GM21529 (cell line): ENCODE results near the gene PPFIA2.
"Not testable (repeated sequence)": the region's sequence is repeated elsewhere in the genome, so short reads cannot be mapped to it uniquely, and the experiment has no call there.

ENCODE experiments used
- ATAC-seq: cut with Tn5 transposase; IDR thresholded peaks from one replicate; pipeline ENCODE4 v1.9.1; 2021; ENCODE audit not compliant: unreplicated experiment

The PPFIA2 gene

GRCh38 chr12:81670759-81671158 is 88.4 kb downstream of the PPFIA2 start:
- ATAC-seq: no peak

- ATAC-seq: peak; percentile 89
Measured at GRCh38 chr12:81668475-81668874, 90.7 kb downstream of the PPFIA2 start.

DNA sequence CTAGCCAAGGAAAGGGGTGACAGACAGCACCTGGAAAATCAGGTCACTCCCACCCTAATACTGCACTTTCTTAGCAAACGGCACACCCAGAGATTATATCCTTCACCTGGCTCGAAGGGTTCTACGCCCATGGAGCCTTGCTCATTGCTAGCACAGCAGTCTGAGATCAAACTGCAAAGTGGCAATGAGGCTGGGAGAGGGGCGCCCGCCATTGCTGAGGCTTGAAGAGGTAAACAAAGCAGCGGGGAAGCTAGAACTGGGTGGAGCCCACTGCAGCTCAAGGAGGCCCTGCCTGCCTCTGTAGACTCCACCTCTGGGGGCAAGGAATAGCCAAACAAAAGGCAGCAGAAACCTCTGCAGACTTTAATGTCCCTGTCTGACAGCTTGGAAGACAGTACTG is 99.8 kb downstream of the PPFIA2 start:
- ATAC-seq: not testable (repeated sequence)

- no peak for ATAC-seq
Measured at GRCh38 chr12:81644503-81644902, 114.6 kb downstream of the PPFIA2 start.

- no peak for ATAC-seq
Measured at GRCh38 chr12:81639196-81639595, 120.0 kb downstream of the PPFIA2 start.

DNA sequence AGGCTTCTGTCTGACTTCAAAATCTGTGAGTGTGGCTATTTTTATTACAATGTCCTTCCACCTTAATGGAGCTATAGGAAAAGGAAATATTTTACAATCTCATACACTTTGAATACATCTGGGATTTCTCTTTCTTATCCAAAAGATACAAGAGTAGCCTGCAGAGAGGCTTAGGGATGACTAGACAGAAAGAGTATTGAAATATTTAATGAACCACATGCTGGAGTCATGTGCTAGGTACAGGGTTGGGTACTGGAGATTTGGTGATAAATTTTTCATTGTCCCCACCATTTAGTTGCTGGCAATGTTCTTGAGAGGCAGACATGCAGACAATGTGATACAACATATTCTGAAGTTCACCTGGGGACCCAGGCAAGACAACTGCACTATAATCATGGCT is 126.0 kb downstream of the PPFIA2 start:
- ATAC-seq: no peak

GRCh38 chr12:81627336-81628189 is 131.6 kb downstream of the PPFIA2 start:
- ATAC-seq: no peak

DNA sequence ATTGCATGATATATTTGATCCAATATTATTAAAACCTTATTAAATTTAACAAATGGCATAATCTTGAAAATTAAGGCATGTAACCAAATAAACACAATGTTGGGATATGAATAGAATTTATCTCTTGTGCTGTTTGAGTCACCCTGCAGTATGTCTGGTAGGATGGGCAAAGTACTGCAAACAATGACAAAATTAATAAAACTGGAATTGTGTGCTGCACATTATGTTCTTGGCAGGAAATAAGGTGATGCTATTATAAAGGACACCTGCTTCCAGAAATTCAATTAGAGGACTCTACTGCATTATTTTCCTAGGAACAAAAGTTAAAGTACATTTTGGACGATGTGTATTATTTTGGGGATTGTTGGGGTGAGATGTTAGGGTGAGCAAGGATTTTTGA is 132.7 kb downstream of the PPFIA2 start:
- no peak for ATAC-seq

DNA sequence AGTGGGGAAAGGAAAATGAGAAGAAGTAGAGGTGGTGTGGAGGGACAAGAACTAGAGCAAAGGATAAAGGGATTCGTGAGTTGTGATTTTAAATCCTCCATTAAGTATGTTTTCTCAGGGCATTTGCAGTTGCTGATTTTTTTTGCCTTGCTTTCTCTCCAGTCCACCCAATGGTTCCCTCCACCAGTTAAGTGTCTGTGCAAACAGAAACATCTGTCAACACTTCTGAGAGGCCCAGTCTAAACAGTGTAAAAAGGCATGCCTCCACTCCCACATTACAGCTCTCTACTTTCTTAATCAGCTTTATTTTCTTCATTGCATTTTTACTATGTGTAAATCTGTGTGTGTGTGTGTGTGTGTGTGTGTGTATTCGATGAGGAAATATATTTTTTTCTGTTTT is 141.2 kb downstream of the PPFIA2 start:
- no peak for ATAC-seq

DNA sequence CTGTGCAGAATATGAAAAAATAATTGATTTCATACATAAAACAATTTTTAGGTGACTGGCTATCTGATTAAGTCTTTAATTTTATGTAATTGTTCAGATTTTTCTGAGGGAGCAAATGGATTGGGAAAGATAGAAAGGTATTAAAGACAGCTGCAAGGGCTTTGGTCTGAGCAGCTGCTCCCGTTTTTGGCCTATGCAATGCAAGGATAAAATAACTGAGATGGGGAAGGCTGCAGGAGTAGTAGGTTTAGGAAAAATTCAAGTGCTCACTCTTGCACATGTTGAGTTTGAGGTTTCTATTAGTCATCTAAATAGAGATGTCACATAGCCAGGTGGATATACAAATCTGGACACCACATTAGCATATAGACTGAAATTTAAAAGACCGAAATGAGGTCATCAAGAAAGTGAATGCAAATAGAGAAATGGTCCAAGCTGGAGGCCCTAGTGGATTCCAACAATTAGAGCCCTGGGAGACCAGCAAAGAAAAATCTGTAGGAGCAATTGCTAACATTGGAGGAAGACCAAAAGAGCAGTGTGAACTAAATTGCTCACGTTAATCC is 144.0 kb downstream of the PPFIA2 start:
- ATAC-seq: no peak

- peak; percentile 84 for ATAC-seq
Measured at GRCh38 chr12:81610955-81611889, 147.9 kb downstream of the PPFIA2 start.

GRCh38 chr12:81597928-81598604 is 161.1 kb downstream of the PPFIA2 start:
- peak; percentile 62 for ATAC-seq

DNA sequence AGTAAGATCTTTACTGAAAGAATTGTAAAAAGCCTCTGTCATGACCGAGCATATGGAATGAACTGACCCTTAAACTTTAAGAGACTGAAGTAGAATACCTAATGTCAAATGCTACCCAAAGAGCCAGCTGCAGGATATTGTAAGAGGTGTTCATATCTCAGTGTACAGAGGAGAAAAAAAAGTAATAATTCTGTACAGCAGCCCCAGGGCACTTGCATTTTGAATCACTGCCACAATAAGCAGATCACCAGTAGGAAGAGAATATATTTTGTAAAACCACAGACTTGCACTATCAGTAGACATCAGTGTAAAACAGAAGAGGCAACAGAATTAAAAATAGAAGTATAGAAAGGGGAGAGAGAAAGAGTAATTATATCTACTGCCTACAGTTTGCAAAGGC is 162.6 kb downstream of the PPFIA2 start:
- ATAC-seq: no peak

DNA sequence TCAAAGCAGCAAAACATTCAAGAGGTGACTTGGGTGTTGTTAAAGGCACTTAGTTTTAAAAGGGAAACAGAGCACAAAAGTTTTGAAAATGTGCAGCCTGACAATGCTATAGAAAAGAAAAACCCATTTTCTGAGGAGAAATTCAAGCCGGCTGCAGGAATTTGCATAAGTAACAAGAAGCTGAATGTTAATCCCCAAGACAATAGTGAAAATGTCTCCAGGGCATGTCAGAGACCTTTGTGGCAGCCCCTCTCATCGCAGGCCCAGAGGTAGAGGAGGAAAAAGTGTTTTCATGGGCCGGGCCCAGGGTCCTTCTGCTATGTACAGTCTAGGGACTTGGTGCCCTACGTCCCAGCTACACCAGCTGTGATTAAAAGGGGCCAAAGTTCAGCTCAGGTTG is 167.9 kb downstream of the PPFIA2 start:
- ATAC-seq: no peak

DNA sequence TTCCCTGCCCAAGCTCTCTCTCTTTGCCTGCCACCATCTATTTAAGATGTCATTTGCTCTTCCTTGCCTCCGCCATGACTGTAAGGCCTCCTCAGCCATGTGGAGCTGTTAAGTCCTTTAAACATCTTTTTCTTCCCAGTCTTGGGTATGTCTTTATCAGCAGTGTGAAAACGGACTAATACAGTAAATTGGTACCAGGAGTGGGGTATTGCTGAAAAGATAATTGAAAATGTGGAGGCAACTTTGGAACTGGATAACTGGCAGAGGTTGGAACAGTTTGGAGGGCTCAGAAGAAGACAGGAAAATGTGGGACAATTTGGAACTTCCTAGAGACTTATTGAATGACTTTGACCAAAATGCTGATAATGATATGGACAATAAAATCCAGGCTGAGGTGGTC is 168.4 kb downstream of the PPFIA2 start:
- ATAC-seq: not testable (repeated sequence)

DNA sequence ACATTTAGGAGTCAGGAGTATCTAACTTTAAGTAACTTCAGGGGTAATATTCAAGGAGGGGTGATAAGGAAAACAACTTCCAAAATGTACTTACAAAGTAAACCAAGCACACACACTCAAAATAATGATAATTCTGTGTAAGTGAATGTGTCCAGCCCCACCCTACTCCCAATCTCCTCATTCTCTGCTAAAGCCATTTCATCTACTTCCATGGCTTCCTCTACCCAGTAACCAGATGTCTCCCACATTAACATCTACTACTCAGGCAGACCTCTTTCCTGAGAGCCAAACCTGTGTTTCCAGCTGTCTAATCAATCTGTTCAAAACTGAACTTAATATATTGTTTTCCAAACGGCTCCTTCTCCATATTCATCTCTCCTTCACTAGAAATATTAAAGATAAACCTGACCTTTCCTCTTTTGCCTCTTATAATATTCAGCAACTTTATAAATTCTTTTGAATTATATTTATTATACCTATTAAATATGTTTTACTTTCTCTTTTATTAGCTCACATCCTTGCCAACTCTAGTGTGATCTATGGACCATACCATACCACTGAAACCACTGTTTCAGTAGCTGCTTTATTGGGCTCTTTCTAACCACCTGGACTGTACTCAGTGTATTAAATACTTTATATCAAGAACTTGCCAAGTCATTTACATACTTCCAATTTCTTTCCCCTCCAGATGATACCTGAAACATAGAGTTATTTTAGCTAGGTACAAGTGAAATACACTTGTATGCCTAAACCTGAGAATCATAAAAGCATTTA is 170.7 kb downstream of the PPFIA2 start:
- no peak for ATAC-seq

GRCh38 chr12:81585787-81586186 is 173.4 kb downstream of the PPFIA2 start:
- ATAC-seq: no peak

GRCh38 chr12:81573228-81573627 is 185.9 kb downstream of the PPFIA2 start:
- ATAC-seq: no peak

- ATAC-seq: no peak
Measured at GRCh38 chr12:81572411-81572810, 186.7 kb downstream of the PPFIA2 start.

GRCh38 chr12:81570234-81570633 is 188.9 kb downstream of the PPFIA2 start:
- ATAC-seq: no peak
